GM21717 (cell line): ENCODE measurements around the gene RIPK3.

Experiments
- ATAC-seq: cut with Tn5 transposase; IDR thresholded peaks from one replicate; pipeline ENCODE4 v1.9.1; 2021; ENCODE audit warnings: mild to moderate bottlenecking, moderate library complexity; ENCODE audit not compliant: unreplicated experiment

The RIPK3 gene

GRCh38 chr14:24324024-24324423 lies 15.8 kb downstream of the RIPK3 start:
- no peak for ATAC-seq

GRCh38 chr14:24323341-24323740 lies 16.4 kb downstream of the RIPK3 start:
- ATAC-seq, result no peak

- no peak for ATAC-seq
Measured at GRCh38 chr14:24322672-24323071, 17.1 kb downstream of the RIPK3 start.

GRCh38 chr14:24321212-24321975 lies 18.4 kb downstream of the RIPK3 start:
- ATAC-seq, result no peak

- ATAC-seq, result no peak
Measured at GRCh38 chr14:24317141-24317928, 22.5 kb downstream of the RIPK3 start.

- ATAC-seq, result no peak
Measured at GRCh38 chr14:24316597-24316950, 23.2 kb downstream of the RIPK3 start.

- ATAC-seq, result no peak
Measured at GRCh38 chr14:24315807-24316596, 23.8 kb downstream of the RIPK3 start.

- ATAC-seq, result no peak
Measured at GRCh38 chr14:24315243-24315806, 24.5 kb downstream of the RIPK3 start.

- no peak for ATAC-seq
Measured at GRCh38 chr14:24314377-24315193, 25.2 kb downstream of the RIPK3 start.

- ATAC-seq, result no peak
Measured at GRCh38 chr14:24313913-24314312, 25.9 kb downstream of the RIPK3 start.

GRCh38 chr14:24312736-24313507 lies 26.9 kb downstream of the RIPK3 start:
- no peak for ATAC-seq

- ATAC-seq, result no peak
Measured at GRCh38 chr14:24311837-24312615, 27.8 kb downstream of the RIPK3 start.

- ATAC-seq, result peak; percentile 52
Measured at GRCh38 chr14:24310646-24311604, 28.9 kb downstream of the RIPK3 start, which contains the start of gene LTB4R. Gene LTB4R, plus strand, starts transcription at chr14:24311502. Its CDS starts 4,150 bp downstream, at chr14:24315652.

GRCh38 chr14:24310265-24310645 lies 29.5 kb downstream of the RIPK3 start:
- ATAC-seq, result no peak

- no peak for ATAC-seq
Measured at GRCh38 chr14:24309538-24310264, 30.1 kb downstream of the RIPK3 start, which contains the start of gene LTB4R2. Gene LTB4R2, plus strand, starts transcription at chr14:24310140. Its CDS starts 525 bp downstream, at chr14:24310665.

GRCh38 chr14:24308342-24309124 lies 31.3 kb downstream of the RIPK3 start:
- no peak for ATAC-seq
